GM12892 (cell line): ENCODE results near the gene RTL1.

Source experiments
- DNase-seq: peaks from one replicate; pipeline ENCODE4 v3.0.0; 2011; ENCODE audit not compliant: insufficient read length
- FAIRE-seq: peaks from 2 replicates; lab custom pipeline; 2011; peaks lifted over from hg19 to GRCh38; lab: Jason Lieb, UNC
- POLR2A ChIP-seq: IDR thresholded peaks from 2 replicates; pipeline ENCODE4 v1.6.1; 2011; ENCODE audit warnings: low read depth, low read length, control low read depth
- POLR2AphosphoS5 ChIP-seq: IDR thresholded peaks from 2 replicates; pipeline ENCODE4 v1.6.1; 2011; ENCODE audit warnings: low read depth, low read length, control low read depth
- TAF1 ChIP-seq: IDR thresholded peaks from 2 replicates; pipeline ENCODE4 v1.6.1; 2011; ENCODE audit warnings: low read depth, mild to moderate bottlenecking, control low read depth, low read length, borderline replicate concordance

RTL1 gene

GRCh38 chr14:100903134-100903468 lies 421 bp downstream of the RTL1 start:
- DNase-seq (no peak), FAIRE-seq (no peak)
- TF ChIP-seq POLR2A: no peak
- no peak for TF ChIP-seq POLR2AphosphoS5
- no peak for TF ChIP-seq TAF1

- DNase-seq (no peak), FAIRE-seq (no peak)
- TF ChIP-seq POLR2AphosphoS5 (no peak), POLR2A (no peak)
Measured at GRCh38 chr14:100902295-100903133, 1.0 kb downstream of the RTL1 start.

GRCh38 chr14:100901391-100902183 lies 1.9 kb downstream of the RTL1 start:
- TF ChIP-seq POLR2AphosphoS5 (no peak), TAF1 (no peak), POLR2A (no peak)
- DNase-seq: no peak
- no peak for FAIRE-seq

DNA sequence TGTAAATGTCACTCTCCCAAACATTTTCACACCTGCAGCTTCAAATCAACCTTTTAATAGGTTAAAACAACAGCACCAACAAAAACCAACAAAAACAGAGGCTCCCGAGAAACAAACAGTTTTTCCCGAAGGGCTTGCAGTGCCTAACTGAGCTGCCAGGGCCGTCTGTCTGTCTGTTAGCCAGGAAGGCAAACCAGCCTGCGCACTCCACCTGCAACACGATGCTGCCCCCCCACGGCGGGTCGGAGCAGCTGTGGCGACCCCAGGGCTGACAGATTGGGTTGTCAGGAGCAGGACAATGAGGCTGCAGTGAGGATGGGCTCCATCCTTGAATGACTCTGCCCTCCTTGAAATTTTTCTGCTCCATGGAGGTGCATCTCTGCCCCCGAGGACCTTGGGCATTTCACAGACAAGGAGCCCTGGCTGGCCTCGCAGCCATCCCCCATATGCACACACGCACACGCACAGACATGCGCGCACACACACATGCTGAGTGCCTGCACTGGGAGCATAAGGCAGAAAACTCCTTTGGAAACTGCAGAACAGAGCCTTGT lies 2.6 kb downstream of the RTL1 start:
- DNase-seq: no peak
- no peak for FAIRE-seq

GRCh38 chr14:100899884-100900771 lies 3.4 kb downstream of the RTL1 start:
- DNase-seq: no peak
- TF ChIP-seq POLR2A (no peak), TAF1 (no peak), POLR2AphosphoS5 (no peak)
- no peak for FAIRE-seq

More for the DNA sequence above, 2.6 kb downstream of the RTL1 start:
- TF ChIP-seq TAF1 (no peak), POLR2AphosphoS5 (no peak), POLR2A (no peak)

GRCh38 chr14:100898935-100899883 lies 4.3 kb downstream of the RTL1 start:
- no peak for FAIRE-seq
- DNase-seq: no peak
- TF ChIP-seq TAF1 (no peak), POLR2A (no peak), POLR2AphosphoS5 (no peak)

DNA sequence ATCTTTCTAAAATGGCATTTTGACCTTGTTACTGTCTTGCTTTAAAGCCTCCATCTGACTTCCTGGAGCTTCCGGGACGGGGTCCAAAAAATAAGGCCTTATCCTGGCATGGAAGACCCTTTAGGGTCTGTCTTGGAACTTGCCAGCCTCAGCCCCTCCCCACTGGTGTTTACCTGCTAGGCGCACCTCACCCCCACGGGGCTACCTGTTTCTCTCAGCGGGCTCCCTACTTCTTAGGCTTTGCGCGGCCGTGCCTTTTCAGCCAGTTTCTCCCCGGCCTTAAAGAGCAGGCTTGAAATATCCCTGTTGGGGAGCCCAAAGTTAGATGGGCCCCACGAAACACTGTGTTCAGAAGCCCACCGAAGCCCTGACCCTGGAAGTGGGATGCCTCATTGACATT lies 5.1 kb downstream of the RTL1 start:
- DNase-seq (no peak), FAIRE-seq (no peak)
- TF ChIP-seq TAF1 (no peak), POLR2AphosphoS5 (no peak), POLR2A (no peak)

GRCh38 chr14:100896369-100897060 lies 7.0 kb downstream of the RTL1 start:
- no peak for DNase-seq

GRCh38 chr14:100895411-100895810 lies 8.1 kb downstream of the RTL1 start:
- no peak for FAIRE-seq

More at GRCh38 chr14:100896369-100897060, 7.0 kb downstream of the RTL1 start:
- FAIRE-seq: no peak
- TF ChIP-seq POLR2AphosphoS5: no peak

GRCh38 chr14:100894416-100894815 lies 9.1 kb downstream of the RTL1 start:
- no peak for TF ChIP-seq POLR2AphosphoS5
- no peak for TF ChIP-seq POLR2A
- TF ChIP-seq TAF1: no peak
- DNase-seq: no peak
- FAIRE-seq: no peak

More at GRCh38 chr14:100895411-100895810, 8.1 kb downstream of the RTL1 start:
- no peak for DNase-seq
- no peak for TF ChIP-seq TAF1
